GM23248 (cell line): Measurements from ENCODE around the gene ABHD12B. TPM values are rescaled to one million over a fixed set of nuclear protein-coding genes. Genes with fewer than 3 reads are reported as not detected.

Experiments used
- DNase-seq: peaks from one replicate; pipeline ENCODE4 v3.0.0-alpha.2; 2015
- H2AFZ ChIP-seq: fragments of 200-600 bp; sonication (generic); 2 replicates; pipeline ENCODE4 v1.6.1; 2016; ENCODE audit warnings: antibody characterized with exemption
- H3F3A ChIP-seq: fragments of 200-600 bp; sonication (generic); 2 replicates; pipeline ENCODE4 v1.6.1; 2016; ENCODE audit warnings: mild to moderate bottlenecking, antibody characterized with exemption, mixed run types; ENCODE audit not compliant: insufficient read depth
- H3K27ac ChIP-seq: fragments of 200-600 bp; sonication (generic); 2 replicates; pipeline ENCODE4 v1.5.1; 2016; ENCODE audit warnings: mild to moderate bottlenecking
- H3K27me3 ChIP-seq: fragments of 200-600 bp; sonication (generic); replicated peaks from 2 replicates; pipeline ENCODE4 v1.6.1; 2016; ENCODE audit warnings: mild to moderate bottlenecking; ENCODE audit not compliant: insufficient read depth
- H3K36me3 ChIP-seq: fragments of 200-600 bp; sonication (generic); 2 replicates; pipeline ENCODE4 v1.6.1; 2016; ENCODE audit warnings: low read depth, mild to moderate bottlenecking
- H3K4me1 ChIP-seq: fragments of 200-600 bp; sonication (generic); 2 replicates; pipeline ENCODE4 v1.6.1; 2016; ENCODE audit warnings: mild to moderate bottlenecking; ENCODE audit not compliant: insufficient read depth
- H3K4me2 ChIP-seq: fragments of 200-600 bp; sonication (generic); one replicate; pipeline ENCODE4 v1.6.1; 2016; ENCODE audit warnings: mild to moderate bottlenecking; ENCODE audit not compliant: unreplicated experiment
- H3K4me3 ChIP-seq: fragments of 200-600 bp; sonication (generic); 2 replicates; pipeline ENCODE4 v1.5.1; 2016; ENCODE audit warnings: mild to moderate bottlenecking
- H3K79me2 ChIP-seq: fragments of 200-600 bp; sonication (generic); 2 replicates; pipeline ENCODE4 v1.6.1; 2016; ENCODE audit warnings: mild to moderate bottlenecking; ENCODE audit not compliant: insufficient read depth
- H3K9ac ChIP-seq: fragments of 200-600 bp; sonication (generic); 2 replicates; pipeline ENCODE4 v1.6.1; 2016; ENCODE audit warnings: mild to moderate bottlenecking
- H3K9me2 ChIP-seq: fragments of 200-600 bp; sonication (generic); 2 replicates; pipeline ENCODE4 v1.6.1; 2016; ENCODE audit warnings: mixed run types, mild to moderate bottlenecking, moderate library complexity; ENCODE audit not compliant: insufficient read depth
- H3K9me3 ChIP-seq: fragments of 200-600 bp; sonication (generic); one replicate; pipeline ENCODE4 v1.6.1; 2017; ENCODE audit warnings: low read depth
- H4K20me1 ChIP-seq: fragments of 200-600 bp; sonication (generic); 2 replicates; pipeline ENCODE4 v1.6.0; 2016; ENCODE audit not compliant: insufficient read depth
- EZH2 ChIP-seq: fragments of 200-600 bp; sonication (generic); IDR thresholded peaks from 2 replicates; pipeline ENCODE4 v1.6.1; 2018; ENCODE audit warnings: antibody characterized with exemption, mild to moderate bottlenecking; ENCODE audit not compliant: insufficient read depth, poor library complexity, severe bottlenecking
- EZH2phosphoT487 ChIP-seq: fragments of 200-600 bp; sonication (generic); IDR thresholded peaks from 2 replicates; pipeline ENCODE4 v1.6.1; 2018; ENCODE audit warnings: antibody characterized with exemption, moderate library complexity, mild to moderate bottlenecking, low read depth; ENCODE audit not compliant: insufficient read depth
- WGBS, 2 experiments: methylation state at CpG; one replicate each; pipeline ENCODE4 v1.1.6; 2015 to 2017; ENCODE audit warnings: low lambda C conversion rate in 2 of 2, low coverage in 1 of 2; ENCODE audit errors: missing lambda C conversion rate in 2 of 2; 5-methylcytosine and 5-hydroxymethylcytosine counted together
- in situ Hi-C: fragments of 300-500 bp; cut with MboI; formaldehyde crosslinking; loops from 2 replicates; pipeline ENCODE4 v1.15.0; 2020
- polyA plus RNA-seq: library from polyadenylated mRNA; unstranded; fragments of >200 nt; fragmentation: Nextera tagmentation; extraction: Ambion mirVana; gene quantifications from 2 replicates; pipeline ENCODE4 v1.2.1, GENCODE V29; 2016
- small RNA-seq: library from RNA; depleted of rRNA; stranded (forward); fragments of <200 nt; gene quantifications from one replicate; pipeline ENCODE3, GENCODE V24; 2014; ENCODE audit warnings: low read depth, low replicate concordance
- total RNA-seq: library from RNA; depleted of rRNA; stranded (reverse); fragments of >200 nt; shearing (Covaris generic); gene quantifications from 2 replicates; pipeline ENCODE4 v1.2.3, GENCODE V29; 2014; rRNA removed

Gene ABHD12B
- total and polyA plus RNA-seq, 2 experiments from 2014 or later = 0.31 TPM; not detected in 1

DNA sequence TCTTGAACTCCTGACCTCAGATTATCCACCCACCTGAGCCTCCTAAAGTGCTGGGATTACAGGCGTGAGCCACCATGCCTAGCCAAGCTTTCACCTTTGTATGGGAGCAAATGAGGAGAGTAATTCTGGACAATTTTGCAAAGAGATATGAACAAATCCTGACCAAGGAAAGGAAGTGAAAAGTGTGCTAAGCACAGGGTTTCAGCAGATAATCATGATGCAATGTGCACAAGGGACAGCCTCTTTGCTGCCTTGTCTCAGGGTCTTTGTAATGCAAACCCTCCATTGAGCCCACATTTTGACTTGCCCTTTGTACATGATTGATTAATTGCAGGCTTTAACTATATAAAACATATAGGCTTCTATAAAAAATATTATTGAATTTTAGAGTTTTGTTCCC lies 81.6 kb downstream of the ABHD12B start:
- TF ChIP-seq EZH2 = no peak
- no peak for TF ChIP-seq EZH2phosphoT487
- no peaks in the 10 kb centered on the region for H3K9me3 ChIP-seq
- H2AFZ ChIP-seq = no peak overlapping the region
- no peaks in the 10 kb centered on the region for H3K27me3 ChIP-seq
- H3K4me3 ChIP-seq = no peak overlapping the region
- H3K4me2 ChIP-seq = no peak overlapping the region
- no peak for DNase-seq
- in situ Hi-C loops = loop anchor here (10.0 kb wide), 1 partner anchor 251 kb away; no protein-coding TSS in a partner anchor
- H3K9ac ChIP-seq = no peak overlapping the region
- no peaks in the 10 kb centered on the region for H3K79me2 ChIP-seq
- H3K4me1 ChIP-seq = peaks cover 8% of the 10 kb centered on the region
- H4K20me1 ChIP-seq = no peaks in the 10 kb centered on the region
- H3K27ac ChIP-seq = no peak overlapping the region
- WGBS, 2 experiments = 97 to 100% methylated on average over 1 of the region's 1 CpG
- no peaks in the 10 kb centered on the region for H3K9me2 ChIP-seq
- H3F3A ChIP-seq = peaks cover 14% of the 10 kb centered on the region
- no peaks in the 10 kb centered on the region for H3K36me3 ChIP-seq

Small RNA genes within 50 kb of the gene (small RNA-seq; reads per million reads assigned to genes)
- not detected for gene RF00593

Other genes with a start within 250 kb of the ABHD12B start
- 15.3 and 30.2 TPM in 2 replicates for gene SAV1, start 203.7 kb upstream of the ABHD12B start, total RNA-seq
- gene SAV1, start 203.7 kb upstream of the ABHD12B start, polyA plus RNA-seq = 27.1 and 28.6 TPM in 2 replicates
- gene NIN, start 40.9 kb upstream of the ABHD12B start, total RNA-seq = 28.7 and 33.3 TPM in 2 replicates
- 16.2 and 17.0 TPM in 2 replicates for gene NIN, start 40.9 kb upstream of the ABHD12B start, polyA plus RNA-seq
- 42.6 and 52.6 TPM in 2 replicates for gene PYGL, start 72.4 kb downstream of the ABHD12B start, total RNA-seq
- gene PYGL, start 72.4 kb downstream of the ABHD12B start, polyA plus RNA-seq = 55.8 and 56.2 TPM in 2 replicates
- 0.32 TPM in 1 of 2 replicates, not detected in the other for gene TRIM9, start 223.1 kb downstream of the ABHD12B start, total RNA-seq
- gene TRIM9, start 223.1 kb downstream of the ABHD12B start, polyA plus RNA-seq = 0.25 TPM in 1 of 2 replicates, not detected in the other